GM19099 (cell line): Measurements from ENCODE around the gene SPAAR.

Experiments
- POLR2A ChIP-seq: IDR thresholded peaks from 3 replicates; pipeline ENCODE4 v1.6.1; 2011; ENCODE audit warnings: low read depth; ENCODE audit not compliant: insufficient read length; ENCODE audit errors: extremely low read depth

The SPAAR gene

DNA sequence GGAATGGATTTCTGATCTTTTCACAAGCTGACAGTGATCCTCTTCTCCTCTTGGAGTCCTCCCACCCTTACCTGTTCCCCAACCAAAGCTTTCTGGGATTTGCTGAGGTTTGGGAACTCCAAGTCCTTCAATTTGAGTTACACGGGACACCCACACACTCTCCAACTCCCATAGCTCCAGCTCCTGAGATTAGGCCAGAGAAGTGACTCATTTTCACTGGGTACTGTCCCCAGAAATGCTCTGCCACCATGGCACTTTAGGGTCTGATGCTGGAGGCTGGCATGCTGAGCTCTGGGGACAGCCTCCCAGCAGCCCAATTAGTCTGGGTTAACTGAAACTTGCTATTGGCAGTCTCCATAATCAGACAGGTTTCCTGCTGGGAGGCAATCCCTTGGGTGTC is 17.2 kb upstream of the SPAAR start:
- TF ChIP-seq POLR2A = no peak

DNA sequence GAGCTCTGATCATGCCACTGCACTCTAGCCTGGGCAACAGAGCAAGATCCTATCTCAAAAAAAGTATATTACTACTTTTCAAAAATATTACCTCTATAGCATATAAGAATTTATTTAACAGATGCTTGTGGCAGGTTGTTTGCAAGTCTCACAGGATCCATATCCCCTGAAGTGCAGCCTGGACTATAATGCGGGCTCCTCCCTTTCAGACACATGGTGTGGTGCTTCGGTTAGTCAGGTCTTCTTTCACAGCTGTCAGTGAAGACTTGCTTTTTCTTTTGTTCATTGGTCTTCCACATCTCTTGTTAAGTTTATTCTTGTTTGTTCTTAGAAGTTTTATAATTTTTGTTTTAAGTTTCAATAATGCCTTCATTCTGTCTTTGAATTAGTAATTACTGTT is 12.7 kb upstream of the SPAAR start:
- TF ChIP-seq POLR2A = no peak

DNA sequence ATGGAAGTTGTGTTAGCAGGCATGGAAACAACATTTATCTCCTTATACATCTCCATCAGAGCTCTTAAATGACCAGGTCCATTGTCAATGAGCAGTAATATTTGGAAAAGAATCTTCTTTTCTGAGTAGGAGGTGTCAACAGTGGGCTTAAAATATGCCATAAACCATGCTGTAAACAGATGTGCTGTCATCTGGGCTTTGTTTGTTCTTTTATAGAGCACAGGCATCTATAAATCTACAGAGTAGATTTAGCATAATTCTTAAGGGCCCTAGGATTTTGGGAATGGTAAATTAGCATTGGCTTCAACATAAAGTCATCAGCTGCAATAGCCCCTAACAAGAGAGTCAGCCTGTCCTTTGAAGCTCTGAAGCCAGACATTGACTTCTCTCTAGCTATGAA is 11.0 kb upstream of the SPAAR start:
- TF ChIP-seq POLR2A = no peak

DNA sequence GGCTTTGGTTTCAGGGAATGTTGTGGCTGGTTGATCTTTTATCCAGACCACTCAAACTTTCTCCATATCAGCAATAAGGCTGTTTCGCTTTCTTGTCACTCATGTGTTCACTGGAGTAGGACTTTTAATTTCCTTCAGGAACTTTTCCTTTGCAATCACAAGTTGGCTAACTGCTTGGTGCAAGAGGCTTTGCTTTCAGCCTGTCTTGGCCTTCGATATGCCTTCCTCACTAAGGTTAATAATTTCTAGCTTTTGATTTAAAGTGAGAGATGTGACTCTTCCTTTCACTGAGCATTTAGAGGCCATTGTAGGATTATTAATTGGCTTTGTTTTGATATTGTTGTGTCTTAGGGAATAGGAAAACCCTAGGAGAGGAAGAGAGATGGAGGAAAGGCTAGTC is 10.3 kb upstream of the SPAAR start:
- no peak for TF ChIP-seq POLR2A

DNA sequence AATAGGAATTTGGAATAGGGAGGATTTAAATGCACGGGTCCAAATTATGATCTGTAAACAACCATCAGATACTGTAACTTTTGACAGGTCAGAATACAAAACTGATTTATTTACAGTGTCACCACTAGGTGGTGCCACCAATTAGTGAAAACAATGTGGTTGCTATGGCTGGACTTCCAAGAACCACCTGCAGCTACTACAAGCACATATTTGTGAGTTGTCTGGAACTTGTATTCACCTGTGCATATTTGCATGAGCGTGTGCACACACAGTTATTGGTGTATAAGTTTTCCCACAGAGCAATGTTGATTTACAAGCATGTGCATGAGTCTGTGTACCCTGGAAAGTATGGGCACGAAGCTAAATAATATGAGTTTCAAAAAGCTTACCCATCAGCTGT is 6.2 kb upstream of the SPAAR start:
- TF ChIP-seq POLR2A = no peak

DNA sequence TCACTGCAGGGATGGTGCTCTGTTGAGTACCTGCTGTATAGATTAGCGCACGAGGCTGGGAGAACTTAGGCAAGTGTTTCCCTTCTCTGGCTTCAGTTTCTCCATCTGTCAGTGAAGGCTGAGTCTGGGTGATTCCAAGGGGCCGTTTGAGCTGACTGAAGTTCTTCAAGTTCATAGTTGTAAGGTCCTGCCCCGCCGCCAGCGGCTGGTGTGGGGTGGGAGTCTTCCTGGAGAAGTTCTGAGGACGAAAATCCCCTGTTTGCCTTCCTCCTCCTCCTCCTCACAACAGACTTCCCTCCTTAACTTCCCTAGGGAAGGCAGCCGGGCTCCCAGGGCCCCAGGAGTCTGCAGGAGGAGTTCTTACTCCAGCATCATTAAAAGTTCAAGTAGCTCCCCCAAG is 5.0 kb upstream of the SPAAR start:
- TF ChIP-seq POLR2A = no peak

DNA sequence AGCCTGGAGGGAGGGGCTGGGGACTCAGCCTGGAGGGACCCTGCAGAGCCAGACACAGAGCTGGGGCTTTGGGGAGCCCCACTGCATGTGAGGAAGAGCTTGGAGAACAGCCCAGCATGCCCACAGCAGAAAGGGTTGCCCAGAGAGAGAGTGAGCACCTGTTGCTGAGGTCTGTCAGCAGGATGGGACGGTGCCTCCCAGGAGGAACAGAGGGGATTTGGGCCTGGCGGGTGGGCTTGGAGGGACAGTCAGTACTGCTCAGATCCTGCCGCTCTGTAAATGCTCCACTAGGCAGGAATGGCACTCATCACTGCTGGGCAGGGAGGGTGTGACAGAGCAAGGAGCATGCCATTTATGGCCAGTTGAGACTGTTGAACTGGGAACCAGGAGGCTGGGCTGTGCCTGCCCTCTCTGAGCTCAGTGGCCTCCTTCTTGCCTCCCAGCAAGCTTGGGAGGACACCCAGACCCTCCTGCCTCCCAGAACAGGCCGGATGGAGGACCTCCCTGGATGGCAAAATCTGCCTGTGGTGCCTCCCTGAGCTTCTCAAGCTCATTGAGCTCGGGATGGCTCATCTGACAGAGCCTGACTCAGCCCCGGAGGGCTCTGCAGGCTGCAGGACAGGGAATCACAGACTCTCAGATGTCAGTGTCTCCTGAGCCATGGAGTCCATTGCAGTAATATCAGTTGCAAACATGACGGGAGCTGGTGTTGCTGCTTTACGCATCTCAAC is 4.1 kb upstream of the SPAAR start:
- TF ChIP-seq POLR2A = no peak

DNA sequence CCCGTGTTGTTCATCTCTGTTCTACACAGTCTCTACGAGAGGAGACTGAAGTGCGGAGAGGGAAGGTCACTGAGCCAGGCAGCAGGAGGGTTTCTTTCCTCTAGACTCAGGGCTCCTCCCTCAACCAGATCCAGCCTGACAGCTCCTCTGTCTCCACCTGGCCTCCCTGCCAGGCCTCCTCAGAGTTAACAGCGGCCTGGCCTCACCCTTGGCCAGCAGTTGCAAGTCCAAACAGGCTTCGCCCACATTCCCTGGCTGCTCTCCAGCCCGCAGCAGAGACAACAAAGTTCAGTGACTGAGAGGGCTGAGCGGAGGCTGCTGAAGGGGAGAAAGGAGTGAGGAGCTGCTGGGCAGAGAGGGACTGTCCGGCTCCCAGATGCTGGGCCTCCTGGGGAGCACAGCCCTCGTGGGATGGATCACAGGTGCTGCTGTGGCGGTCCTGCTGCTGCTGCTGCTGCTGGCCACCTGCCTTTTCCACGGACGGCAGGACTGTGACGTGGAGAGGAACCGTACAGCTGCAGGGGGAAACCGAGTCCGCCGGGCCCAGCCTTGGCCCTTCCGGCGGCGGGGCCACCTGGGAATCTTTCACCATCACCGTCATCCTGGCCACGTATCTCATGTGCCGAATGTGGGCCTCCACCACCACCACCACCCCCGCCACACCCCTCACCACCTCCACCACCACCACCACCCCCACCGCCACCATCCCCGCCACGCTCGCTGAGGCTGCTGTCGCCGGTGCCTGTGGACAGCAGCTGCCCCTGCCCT is 3.2 kb upstream of the SPAAR start, which contains the start of gene HRCT1:
HRCT1 (plus strand) TSS at position 291 of the 768 bp plus-strand sequence; CDS start at position 377, 86 bp downstream.
- TF ChIP-seq POLR2A = no peak

DNA sequence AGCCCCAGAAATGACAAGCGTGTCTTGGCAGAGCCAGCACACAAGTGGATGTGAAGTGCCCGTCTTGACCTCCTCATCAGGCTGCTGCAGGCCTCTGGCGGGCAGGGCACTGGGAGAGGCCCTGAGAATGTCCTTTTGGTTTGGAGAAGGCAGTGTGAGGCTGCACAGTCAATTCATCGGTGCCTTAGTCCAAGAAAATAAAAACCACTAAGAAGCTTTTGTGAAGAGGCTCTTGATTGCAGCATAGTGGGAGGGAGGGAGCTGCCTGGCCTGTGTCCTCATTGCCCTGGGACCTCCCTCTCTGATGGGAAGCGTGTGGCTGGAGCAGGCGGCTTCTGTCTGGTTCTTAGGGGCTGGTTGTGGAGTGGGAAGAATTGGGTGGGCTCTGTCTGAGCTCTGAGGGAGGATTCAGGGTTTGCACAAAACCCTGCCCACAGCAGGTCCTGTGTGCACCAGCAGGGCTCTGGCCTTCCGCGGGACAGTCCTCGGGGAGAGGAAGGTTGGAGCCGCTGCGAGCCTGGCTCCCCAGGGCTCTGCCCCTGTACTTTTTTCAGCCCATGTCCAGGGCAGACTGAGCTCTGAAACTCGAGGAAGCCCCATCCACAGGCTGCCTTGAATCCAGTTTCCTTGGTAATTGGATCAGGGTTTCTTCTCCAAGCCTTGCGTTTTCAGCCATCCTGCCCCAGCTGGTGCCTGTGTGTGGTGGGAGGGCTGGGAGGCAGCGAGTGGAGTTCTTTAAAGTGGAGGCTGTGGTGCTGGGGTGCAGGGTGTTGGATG is 2.2 kb upstream of the SPAAR start:
- TF ChIP-seq POLR2A = no peak

DNA sequence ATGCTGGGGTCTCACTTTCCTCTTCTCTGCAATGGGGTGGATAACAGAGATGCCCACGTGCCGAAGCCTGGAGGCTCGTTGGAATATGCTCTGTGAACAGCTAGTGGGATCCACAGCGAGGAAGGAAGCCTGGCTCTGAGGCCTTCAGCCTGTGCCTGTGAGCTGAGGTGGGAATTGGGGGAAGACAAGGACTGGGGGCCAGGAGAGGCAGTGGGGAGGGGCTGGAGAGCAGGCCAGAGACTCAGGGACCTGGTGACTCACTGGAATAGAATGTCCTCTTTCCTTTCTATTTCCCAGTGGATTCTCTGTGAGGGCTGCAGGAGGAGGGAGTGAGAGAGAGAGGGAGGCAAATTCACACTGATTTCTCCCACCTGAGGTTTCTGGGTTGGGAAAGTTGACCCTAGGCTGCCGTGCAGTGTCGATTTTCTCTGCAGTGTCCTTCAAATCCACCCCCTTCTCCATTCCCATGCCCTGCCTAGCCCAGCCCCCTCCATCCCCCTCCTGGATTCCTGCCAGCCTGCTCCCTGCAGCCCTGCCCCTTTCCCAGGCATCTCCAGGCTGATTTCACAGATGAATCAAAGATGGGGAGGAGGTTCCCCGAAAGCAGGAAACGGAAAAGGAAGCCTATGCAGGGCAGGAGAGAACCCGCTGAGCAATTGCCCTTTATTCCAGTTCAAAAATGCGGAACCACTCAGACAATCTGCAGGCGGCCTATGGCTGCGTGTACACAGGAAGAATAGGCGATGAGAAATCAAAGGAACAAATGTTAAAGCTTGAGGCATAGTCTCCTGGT is 1.4 kb upstream of the SPAAR start:
- no peak for TF ChIP-seq POLR2A

DNA sequence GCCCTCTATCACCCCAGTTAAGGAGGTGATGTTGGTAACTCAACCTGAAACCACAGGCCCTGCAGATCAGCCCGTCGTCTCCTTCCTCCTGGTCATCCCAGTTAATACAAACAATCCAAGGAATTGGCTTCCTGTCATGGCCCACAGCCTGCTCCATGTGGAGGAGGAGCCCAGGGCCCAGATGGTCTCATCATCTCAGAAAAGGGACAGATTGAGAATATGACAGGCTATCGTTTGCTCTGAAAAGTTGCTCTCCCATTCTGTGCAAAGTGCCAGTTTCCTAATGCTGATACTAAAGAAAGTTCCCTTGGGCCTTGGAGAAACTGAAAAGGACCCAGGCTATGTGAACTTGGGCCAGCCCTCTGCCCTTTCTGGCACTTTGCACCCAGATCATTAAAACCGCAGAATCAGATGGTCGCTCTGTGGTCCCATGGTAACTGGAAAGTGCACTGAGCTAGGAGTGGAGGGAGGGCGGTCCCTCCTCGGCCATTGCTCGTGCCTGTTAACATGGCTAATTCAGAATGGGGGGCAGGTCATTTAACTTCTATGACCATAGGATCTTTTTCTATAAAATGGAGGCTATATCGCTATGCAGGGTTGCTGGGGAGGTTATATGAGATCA is 675 bp upstream of the SPAAR start:
- TF ChIP-seq POLR2A = no peak

DNA sequence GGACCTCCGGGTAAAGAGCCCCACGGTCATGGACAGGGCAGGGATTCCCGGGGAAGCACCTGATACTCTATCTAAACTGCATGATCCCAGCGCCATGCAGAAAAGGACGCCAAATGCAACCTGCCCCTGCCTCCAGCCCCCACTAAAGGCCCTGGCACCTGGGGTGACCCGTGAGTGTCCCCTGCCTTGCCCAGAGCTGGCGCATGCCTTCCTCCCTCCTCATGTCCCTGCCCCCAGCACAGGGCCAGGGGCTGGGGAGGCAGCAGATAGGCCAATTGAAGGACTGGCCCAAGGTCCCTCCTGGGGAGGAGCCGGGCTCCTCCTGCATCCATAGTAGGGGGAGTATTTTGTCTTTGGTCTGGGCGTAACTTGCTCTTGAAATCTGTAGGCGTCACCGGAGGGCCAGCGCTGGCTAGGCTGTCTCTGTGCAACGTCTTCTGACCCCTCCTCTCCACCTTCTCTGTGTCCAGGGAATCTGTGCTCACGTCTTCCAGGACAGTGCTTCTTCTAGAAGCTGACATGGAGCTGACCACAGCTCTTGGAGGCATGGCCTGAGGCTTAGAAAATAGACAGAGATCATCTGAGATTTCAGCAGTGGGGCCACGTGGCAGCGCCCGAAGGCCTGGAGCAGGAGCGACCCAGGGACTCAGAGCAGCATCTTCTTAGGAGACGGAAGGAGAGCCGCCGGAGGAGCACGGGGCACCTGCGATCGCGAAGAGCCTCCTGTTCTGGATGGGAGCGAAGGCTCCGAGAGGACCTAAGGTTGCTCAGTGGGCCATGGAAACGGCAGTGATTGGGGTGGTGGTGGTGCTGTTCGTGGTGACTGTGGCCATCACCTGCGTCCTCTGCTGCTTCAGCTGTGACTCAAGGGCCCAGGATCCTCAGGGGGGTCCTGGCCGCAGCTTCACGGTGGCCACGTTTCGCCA is 660 bp downstream of the SPAAR start:
- TF ChIP-seq POLR2A = no peak

DNA sequence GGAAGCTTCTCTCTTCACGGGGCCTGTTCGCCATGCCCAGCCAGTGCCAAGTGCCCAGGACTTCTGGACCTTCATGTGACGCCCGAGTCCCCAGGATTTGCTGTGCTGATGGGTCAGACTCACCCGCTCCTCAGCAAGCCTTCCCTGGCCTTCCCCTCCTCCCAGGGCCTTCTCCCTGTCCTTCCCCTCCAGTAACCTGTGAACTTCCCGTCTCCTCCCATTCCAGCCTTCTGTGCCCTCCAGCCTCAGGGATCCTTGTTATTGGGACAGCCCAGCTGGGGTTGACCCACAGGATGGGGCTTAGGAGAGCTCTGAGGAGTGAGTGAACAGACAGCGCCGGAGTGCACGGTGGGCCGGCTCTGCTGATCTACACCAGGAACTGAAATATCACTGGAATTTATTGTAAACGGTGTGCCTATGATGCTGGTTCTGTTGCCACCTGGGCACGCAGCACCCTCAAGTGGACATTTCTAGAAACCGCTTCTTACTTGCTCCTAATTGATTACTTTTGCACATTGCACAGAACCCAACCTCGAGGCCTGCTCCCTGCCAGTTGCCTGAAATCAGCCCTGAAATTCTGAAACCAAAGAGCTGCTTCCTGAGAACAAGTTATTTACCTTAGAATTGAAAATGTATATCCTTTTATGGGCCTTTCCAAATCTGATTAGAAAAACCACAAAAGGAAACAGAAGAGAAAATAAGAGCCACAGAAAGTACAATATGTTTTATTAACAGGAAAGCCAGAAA is 1.5 kb downstream of the SPAAR start:
- no peak for TF ChIP-seq POLR2A
